OCI-LY1 (cell line): Measurements from ENCODE around the gene UBE2S.

Experiments
- EZH2 ChIP-seq: fragments of 200-600 bp; sonication (generic), shearing (Covaris generic); IDR thresholded peaks from 2 replicates; pipeline ENCODE4 v1.8.0; 2017; ENCODE audit warnings: borderline replicate concordance, mixed run types, mild to moderate bottlenecking, antibody characterized with exemption, low read length, moderate library complexity, mixed read lengths
- TF ChIP-seq, protein P1 (sequence below): fragments of 200-600 bp; sonication (generic), shearing (Covaris generic); IDR thresholded peaks from 2 replicates; pipeline ENCODE4 v1.5.1; 2017; ENCODE audit warnings: mild to moderate bottlenecking, antibody characterized with exemption, low read length, moderate library complexity, mixed read lengths

DNA sequence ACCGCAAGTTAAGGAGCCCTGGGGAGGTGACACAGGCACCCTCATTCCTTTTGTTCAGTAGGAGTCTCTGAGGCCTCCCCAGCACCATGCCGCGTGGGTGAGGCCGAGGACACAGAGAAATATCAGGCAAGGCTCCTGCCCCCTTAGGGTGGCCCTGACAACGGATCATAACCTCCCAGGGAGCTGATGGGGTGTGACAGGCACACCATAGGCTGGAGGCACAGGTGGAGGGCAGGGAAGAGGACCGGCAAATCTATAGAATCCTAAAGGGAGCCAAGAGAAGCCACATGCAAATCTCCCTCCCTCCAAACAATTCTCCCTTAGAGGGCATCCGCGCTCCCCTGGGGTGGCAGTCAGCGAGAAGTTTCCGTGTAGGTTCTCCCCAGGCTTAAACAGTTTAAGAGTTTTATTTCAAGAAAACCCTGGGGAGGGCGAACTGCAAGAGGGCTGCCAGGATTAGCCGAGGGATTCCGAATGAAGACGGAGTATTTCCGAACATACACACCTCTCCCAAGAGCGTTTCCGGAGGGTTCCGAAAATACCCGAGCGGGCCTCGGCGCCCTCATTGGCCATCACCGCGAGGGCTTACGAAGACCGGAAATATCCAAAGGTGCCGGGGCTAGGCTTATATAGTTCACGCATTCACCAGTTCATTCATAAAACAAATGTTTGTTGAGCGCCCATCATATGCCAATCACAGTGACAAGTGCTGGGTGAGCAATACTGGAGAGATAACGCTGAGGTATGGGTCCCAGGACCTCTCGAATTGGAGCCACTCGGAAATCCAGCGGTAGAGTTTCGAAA is 22.5 kb downstream of the UBE2S start:
- TF ChIP-seq, protein P1, sequence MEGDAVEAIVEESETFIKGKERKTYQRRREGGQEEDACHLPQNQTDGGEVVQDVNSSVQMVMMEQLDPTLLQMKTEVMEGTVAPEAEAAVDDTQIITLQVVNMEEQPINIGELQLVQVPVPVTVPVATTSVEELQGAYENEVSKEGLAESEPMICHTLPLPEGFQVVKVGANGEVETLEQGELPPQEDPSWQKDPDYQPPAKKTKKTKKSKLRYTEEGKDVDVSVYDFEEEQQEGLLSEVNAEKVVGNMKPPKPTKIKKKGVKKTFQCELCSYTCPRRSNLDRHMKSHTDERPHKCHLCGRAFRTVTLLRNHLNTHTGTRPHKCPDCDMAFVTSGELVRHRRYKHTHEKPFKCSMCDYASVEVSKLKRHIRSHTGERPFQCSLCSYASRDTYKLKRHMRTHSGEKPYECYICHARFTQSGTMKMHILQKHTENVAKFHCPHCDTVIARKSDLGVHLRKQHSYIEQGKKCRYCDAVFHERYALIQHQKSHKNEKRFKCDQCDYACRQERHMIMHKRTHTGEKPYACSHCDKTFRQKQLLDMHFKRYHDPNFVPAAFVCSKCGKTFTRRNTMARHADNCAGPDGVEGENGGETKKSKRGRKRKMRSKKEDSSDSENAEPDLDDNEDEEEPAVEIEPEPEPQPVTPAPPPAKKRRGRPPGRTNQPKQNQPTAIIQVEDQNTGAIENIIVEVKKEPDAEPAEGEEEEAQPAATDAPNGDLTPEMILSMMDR, result no peak
- TF ChIP-seq EZH2, result no peak
